Smooth muscle cell (in vitro differentiated cells): Measurements from ENCODE around the gene TEX12. TPM values are rescaled to one million over a fixed set of nuclear protein-coding genes. Genes with fewer than 3 reads are reported as not detected.

Experiments
- DNase-seq: peaks from one replicate; lab custom pipeline; 2025; ENCODE audit not compliant: unreplicated experiment; lab: John Stamatoyannopoulos, UW
- H2AFZ ChIP-seq: fragments of 200-600 bp; sonication (generic); 2 replicates; pipeline ENCODE4 v1.6.0; 2016; ENCODE audit warnings: antibody characterized with exemption, low read depth, mild to moderate bottlenecking
- H3F3A ChIP-seq: fragments of 200-600 bp; sonication (generic); 2 replicates; pipeline ENCODE4 v1.6.0; 2017; ENCODE audit warnings: antibody characterized with exemption, low read depth
- H3K27ac ChIP-seq: fragments of 200-600 bp; sonication (generic); 2 replicates; pipeline ENCODE4 v1.5.1; 2016; ENCODE audit warnings: low read depth, mild to moderate bottlenecking
- H3K27me3 ChIP-seq: fragments of 200-600 bp; sonication (generic); 2 replicates; pipeline ENCODE4 v1.6.1; 2016; ENCODE audit warnings: low read depth, mild to moderate bottlenecking
- H3K36me3 ChIP-seq: fragments of 200-600 bp; sonication (generic); 2 replicates; pipeline ENCODE4 v1.5.1; 2016; ENCODE audit warnings: low read depth
- H3K4me1 ChIP-seq: fragments of 200-600 bp; sonication (generic); 2 replicates; pipeline ENCODE4 v1.5.1; 2016; ENCODE audit warnings: low read depth
- H3K4me2 ChIP-seq: fragments of 200-600 bp; sonication (generic); 2 replicates; pipeline ENCODE4 v1.6.0; 2016; ENCODE audit warnings: mild to moderate bottlenecking
- H3K4me3 ChIP-seq: fragments of 200-600 bp; sonication (generic); 2 replicates; pipeline ENCODE4 v1.5.1; 2016; ENCODE audit warnings: mild to moderate bottlenecking
- H3K79me2 ChIP-seq: fragments of 200-600 bp; sonication (generic); 2 replicates; pipeline ENCODE4 v1.6.0; 2016; ENCODE audit warnings: low read depth, mild to moderate bottlenecking
- H3K9ac ChIP-seq: fragments of 200-600 bp; sonication (generic); 2 replicates; pipeline ENCODE4 v1.6.0; 2016; ENCODE audit warnings: low read depth
- H3K9me3 ChIP-seq: fragments of 200-600 bp; sonication (generic); replicated peaks from 2 replicates; pipeline ENCODE4 v1.5.1; 2016; ENCODE audit warnings: low read depth
- H4K20me1 ChIP-seq: fragments of 200-600 bp; sonication (generic); 2 replicates; pipeline ENCODE4 v1.6.0; 2016; ENCODE audit warnings: low read depth
- CTCF ChIP-seq: fragments of 200-600 bp; sonication (generic); IDR thresholded peaks from 2 replicates; pipeline ENCODE4 v1.5.1; 2017; ENCODE audit warnings: borderline replicate concordance, mild to moderate bottlenecking, antibody characterized with exemption; ENCODE audit not compliant: insufficient read depth, poor library complexity, severe bottlenecking
- WGBS: methylation state at CpG from one replicate; pipeline ENCODE4 v1.1.7; 2016; ENCODE audit warnings: low lambda C conversion rate; 5-methylcytosine and 5-hydroxymethylcytosine counted together
- polyA plus RNA-seq: library from polyadenylated mRNA; unstranded; fragments of >200 nt; fragmentation: Nextera tagmentation; extraction: Ambion mirVana; gene quantifications from 2 replicates; pipeline ENCODE4 v1.2.1, GENCODE V29; 2016
- total RNA-seq: library from RNA; depleted of rRNA; stranded (reverse); fragments of >200 nt; gene quantifications from 2 replicates; pipeline ENCODE4 v1.2.3, GENCODE V29; 2014

The TEX12 gene
- total and polyA plus RNA-seq, 2 experiments from 2014 or later: not detected

GRCh38 chr11:112132737-112133136, 34.4 kb upstream of the TEX12 start:
- no peaks in the 10 kb centered on the region for H3F3A ChIP-seq
- H3K36me3 ChIP-seq: no peaks in the 10 kb centered on the region
- H3K27me3 ChIP-seq: no peaks in the 10 kb centered on the region
- H3K4me3 ChIP-seq: no peak overlapping the region
- TF ChIP-seq CTCF: no peak
- H3K27ac ChIP-seq: no peak overlapping the region
- no peaks in the 10 kb centered on the region for H4K20me1 ChIP-seq
- DNase-seq: no peak
- H2AFZ ChIP-seq: no peak overlapping the region
- H3K4me1 ChIP-seq: no peaks in the 10 kb centered on the region
- H3K9ac ChIP-seq: no peak overlapping the region
- no peaks in the 10 kb centered on the region for H3K9me3 ChIP-seq
- H3K4me2 ChIP-seq: no peak overlapping the region
- no peaks in the 10 kb centered on the region for H3K79me2 ChIP-seq
- 79% methylated on average over 2 of the region's 2 CpGs for WGBS

GRCh38 chr11:112134473-112134872, 32.7 kb upstream of the TEX12 start:
- no peak for DNase-seq
- no peaks in the 10 kb centered on the region for H3F3A ChIP-seq
- no peak overlapping the region for H3K4me3 ChIP-seq
- H4K20me1 ChIP-seq: no peaks in the 10 kb centered on the region
- no peak overlapping the region for H3K4me2 ChIP-seq
- no peaks in the 10 kb centered on the region for H3K4me1 ChIP-seq
- WGBS: 48% methylated on average over 3 of the region's 4 CpGs
- no peak overlapping the region for H3K9ac ChIP-seq
- no peak for TF ChIP-seq CTCF
- H3K79me2 ChIP-seq: no peaks in the 10 kb centered on the region
- no peak overlapping the region for H3K27ac ChIP-seq
- no peaks in the 10 kb centered on the region for H3K9me3 ChIP-seq
- H3K36me3 ChIP-seq: no peaks in the 10 kb centered on the region
- H3K27me3 ChIP-seq: no peaks in the 10 kb centered on the region
- no peak overlapping the region for H2AFZ ChIP-seq

- no peaks in the 10 kb centered on the region for H3K27me3 ChIP-seq
- H3K36me3 ChIP-seq: no peaks in the 10 kb centered on the region
- no peak overlapping the region for H3K4me2 ChIP-seq
- no peaks in the 10 kb centered on the region for H3K79me2 ChIP-seq
- no peak overlapping the region for H3K4me3 ChIP-seq
- no peaks in the 10 kb centered on the region for H3F3A ChIP-seq
- H4K20me1 ChIP-seq: no peaks in the 10 kb centered on the region
- no peak overlapping the region for H3K9ac ChIP-seq
- H3K27ac ChIP-seq: no peak overlapping the region
- H3K9me3 ChIP-seq: no peaks in the 10 kb centered on the region
- TF ChIP-seq CTCF: no peak
- DNase-seq: no peak
- no peak overlapping the region for H2AFZ ChIP-seq
- no peaks in the 10 kb centered on the region for H3K4me1 ChIP-seq
- 93% methylated on average over 3 of the region's 3 CpGs for WGBS
These were observed 23.6 kb upstream of the TEX12 start for GRCh38 chr11:112143597-112143996.

GRCh38 chr11:112150517-112150916, 16.7 kb upstream of the TEX12 start:
- no peaks in the 10 kb centered on the region for H3K9me3 ChIP-seq
- TF ChIP-seq CTCF: no peak
- H2AFZ ChIP-seq: no peak overlapping the region
- no peaks in the 10 kb centered on the region for H3K79me2 ChIP-seq
- WGBS: 88% methylated on average over 5 of the region's 5 CpGs
- H3K9ac ChIP-seq: no peak overlapping the region
- H3K27ac ChIP-seq: no peak overlapping the region
- H3K4me2 ChIP-seq: no peak overlapping the region
- H3K27me3 ChIP-seq: peaks cover 13% of the 10 kb centered on the region
- H4K20me1 ChIP-seq: no peaks in the 10 kb centered on the region
- no peaks in the 10 kb centered on the region for H3F3A ChIP-seq
- H3K4me1 ChIP-seq: no peaks in the 10 kb centered on the region
- DNase-seq: no peak
- H3K36me3 ChIP-seq: no peaks in the 10 kb centered on the region
- H3K4me3 ChIP-seq: no peak overlapping the region
